ENCODE data around the gene TTN.

The TTN gene

DNA sequence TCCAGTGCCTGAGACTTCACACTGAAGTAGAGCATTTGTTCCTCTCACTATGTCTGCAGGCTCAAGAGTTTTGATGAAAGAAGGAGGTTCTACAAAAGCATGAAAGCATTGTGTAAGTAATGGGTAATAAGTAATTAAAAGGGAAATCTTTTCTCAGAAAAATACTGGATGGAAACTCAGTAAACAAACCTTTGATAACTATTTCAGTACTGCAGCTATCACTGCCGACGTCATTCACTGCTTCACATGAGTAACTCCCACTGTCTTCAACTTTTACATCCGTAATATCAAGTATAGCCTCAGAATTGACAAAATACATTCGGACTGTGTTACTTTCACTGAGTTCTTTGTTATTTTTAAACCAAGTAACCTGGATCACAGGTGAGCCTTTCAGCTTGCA, 72.7 kb downstream of the TTN start:
- no peak for DNase-seq (ENCODE audit: low read depth, low spot score)

DNA sequence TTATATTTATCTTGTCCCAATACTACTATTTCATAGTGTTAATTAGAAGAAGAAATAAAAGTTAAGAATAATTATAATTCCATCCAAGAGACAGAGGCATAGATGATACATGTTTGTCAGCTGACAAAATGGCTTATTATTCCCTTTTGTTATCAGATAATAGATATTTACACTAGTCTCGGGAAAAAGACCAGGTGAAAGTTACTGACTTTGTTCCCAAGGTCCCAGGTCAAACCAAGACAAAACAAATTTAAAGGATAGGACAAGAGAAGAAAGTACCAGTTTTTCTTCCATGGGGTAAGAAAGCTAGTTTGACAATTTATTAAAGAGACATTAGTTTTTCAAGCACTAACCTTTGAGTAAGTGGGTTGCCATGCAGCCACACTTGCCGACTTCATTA, 73.2 kb downstream of the TTN start:
- DNase-seq (ENCODE audit: low read depth, low spot score): no peak

DNA sequence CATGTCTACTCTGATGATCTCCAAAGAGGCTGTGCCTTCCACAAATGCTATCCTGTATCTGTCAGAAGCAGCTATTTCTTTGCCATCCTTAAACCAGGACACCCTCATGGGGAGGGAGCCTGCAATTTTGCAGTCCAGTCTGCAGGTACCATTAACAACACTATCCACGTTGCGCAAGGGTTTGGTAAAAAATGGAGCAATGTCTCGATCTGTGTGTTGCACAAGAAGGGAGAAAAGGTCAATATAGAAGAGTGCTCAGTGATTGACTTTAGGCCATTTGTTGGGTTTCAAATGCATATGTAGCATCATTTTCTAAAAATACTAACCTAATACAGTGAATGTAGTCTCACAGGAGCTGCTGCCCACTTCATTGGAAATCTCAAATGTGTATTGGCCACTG, 74.3 kb downstream of the TTN start:
- no peak for DNase-seq (ENCODE audit: low read depth, low spot score)

DNA sequence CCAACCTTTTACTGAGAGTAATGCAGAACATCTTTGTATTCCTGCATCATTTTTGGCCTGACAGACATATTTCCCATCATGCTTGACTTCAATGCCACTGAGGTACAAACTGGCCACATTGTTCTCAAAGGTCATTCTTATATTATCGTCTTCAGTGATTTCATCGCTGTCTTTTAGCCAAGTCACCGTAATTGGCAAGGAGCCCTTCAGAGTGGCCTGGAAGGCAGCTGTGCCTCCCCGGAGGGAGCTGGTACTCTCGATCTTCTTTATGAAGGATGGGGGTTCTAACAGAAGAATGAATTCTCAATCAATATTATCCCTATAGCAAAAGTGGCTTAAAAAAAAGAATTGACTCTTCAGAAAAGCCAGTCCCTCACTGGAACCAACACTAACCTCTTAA, 75.9 kb downstream of the TTN start:
- no peak for DNase-seq (ENCODE audit: low read depth, low spot score)

DNA sequence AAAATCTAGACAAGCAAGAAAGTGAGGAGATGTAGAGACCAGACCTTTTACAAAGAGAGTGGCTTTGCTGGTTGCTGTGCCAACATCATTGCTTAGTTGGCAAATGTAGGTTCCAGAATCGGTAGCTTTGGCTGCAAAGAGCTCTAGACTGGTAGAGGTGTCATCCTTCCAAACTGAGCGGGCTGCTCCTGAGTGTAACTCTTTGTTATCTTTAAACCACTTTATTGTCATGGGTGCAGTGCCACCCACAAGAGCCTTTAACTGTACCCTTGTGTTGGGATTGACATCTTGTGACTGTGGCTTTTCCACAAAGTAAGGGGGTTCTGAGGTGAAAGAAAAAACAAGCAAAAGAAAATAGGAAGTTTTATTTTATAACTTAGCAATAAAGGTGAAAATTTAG, 77.2 kb downstream of the TTN start:
- no peak for DNase-seq (ENCODE audit: low read depth, low spot score)

DNA sequence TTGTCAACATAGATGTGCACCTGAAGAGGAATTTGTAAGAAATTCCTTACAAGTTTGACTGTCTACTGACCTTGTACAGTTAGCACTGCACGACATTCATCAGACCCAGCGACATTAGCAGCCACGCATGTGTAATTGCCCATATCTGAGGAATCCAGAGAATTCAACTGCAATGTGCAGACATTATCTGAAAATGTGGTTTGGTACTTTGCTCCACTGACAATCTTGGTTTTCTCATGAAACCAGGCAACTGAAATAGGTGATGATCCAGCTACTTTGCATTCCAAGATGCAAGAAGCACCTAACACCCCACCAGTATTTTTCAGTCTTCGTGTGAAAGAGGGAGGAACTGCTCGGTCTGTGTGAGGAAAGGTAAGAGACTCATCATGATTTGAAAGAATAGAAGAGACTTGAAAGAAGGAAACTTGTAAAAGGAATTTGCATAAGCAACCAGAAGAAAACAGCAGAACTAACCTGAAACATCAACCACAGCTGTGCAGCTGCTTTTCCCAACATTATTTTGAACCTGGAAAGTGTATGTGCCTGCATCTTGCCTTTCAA, 83.4 kb downstream of the TTN start:
- peak; percentile 31 for DNase-seq (ENCODE audit: low read depth, low spot score)

DNA sequence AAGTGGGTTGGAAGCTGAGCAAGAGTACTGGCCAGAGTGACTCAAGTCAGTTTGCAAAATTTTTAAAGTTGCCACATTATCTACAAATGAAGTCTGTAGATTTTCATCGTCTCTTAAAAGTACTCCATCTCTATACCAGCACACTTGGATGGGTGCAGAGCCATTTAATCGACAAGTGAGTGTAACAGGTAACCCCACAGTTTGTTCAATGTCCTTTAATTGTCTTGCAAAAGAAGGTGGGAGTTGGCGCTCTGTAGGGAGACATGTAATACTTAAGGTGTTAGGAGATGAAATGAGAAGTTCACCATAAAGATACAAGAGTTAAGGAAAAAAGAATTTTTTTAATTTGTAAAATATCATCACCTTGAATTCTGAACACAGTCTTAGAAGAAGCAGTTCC, 84.9 kb downstream of the TTN start:
- DNase-seq (ENCODE audit: low read depth, low spot score): no peak

DNA sequence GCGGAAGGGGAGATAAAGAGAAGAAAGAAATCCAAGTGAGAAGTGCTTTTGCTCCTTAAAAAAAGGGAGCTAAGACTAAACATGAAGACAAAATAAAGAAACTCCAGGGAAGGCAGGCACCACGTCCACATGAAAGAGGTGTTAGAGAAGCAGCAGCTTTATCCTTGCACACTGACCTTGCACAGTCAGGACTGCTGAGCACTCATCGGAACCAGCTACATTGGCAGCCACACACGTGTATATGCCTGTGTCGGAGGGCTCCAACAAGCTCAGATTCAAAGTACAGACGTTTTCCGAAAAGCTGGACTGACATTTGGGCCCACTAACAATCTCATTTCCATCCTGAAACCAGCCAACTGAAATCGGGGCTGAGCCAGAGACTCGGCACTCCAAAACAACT, 88.2 kb downstream of the TTN start:
- no peak for DNase-seq (ENCODE audit: low read depth, low spot score)

DNA sequence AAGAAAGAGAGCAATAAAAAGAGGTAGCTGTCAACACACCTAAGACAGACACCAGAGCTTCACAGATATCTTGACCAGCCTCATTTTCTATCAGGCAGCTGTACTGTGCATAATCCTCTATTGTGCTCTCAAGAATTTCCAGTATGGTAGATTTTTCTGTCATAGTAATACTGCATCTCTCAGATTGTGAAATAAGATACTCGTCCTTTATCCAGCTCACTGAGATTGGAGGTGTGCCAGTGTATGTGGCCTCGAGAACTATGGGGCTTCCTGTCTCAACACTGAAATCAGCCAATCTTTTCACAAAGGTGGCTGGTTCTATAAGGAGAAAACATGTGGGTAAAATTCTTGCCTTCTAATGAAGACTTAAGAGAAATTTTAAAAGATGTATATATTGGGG, 88.9 kb downstream of the TTN start:
- peak; percentile 4 for DNase-seq (ENCODE audit: low read depth, low spot score)

DNA sequence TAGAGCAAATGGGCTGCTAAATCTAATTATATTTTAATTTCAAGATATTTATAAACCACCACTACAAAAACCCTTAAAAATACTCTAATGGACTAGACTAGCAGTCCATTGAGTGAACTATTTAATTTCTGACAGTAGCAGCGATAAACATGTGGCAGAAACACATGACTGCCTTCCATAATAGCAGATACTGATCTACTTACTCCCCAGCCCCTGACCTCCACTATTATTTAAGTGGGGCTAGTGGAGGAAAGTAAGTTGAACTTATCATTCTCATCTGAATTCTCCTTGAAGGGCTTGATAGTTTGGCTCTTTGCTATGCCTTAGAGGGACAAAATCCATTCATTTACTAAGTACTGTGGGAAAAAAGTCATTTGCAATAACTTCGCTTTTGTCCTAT, 90.8 kb downstream of the TTN start:
- no peak for DNase-seq (ENCODE audit: low read depth, low spot score)

DNA sequence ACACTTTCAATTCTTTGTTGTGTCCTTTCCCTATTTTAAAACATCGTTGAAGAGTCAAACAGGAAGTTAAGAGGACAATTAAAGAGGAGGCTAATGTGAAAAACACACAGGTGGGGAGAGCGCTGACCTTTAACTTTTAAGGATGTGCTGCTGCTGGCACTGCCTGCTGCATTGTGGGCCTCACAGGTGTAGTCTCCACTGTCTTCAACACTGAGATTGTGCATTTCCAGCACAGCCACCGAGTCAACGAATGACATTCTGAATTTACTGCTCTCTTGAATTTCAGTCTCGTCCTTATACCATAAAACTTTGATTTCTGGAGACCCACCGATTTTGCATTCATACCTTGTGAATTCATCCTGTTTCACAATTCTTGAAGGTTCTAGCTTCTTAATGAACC, 91.9 kb downstream of the TTN start:
- no peak for DNase-seq (ENCODE audit: low read depth, low spot score)

DNA sequence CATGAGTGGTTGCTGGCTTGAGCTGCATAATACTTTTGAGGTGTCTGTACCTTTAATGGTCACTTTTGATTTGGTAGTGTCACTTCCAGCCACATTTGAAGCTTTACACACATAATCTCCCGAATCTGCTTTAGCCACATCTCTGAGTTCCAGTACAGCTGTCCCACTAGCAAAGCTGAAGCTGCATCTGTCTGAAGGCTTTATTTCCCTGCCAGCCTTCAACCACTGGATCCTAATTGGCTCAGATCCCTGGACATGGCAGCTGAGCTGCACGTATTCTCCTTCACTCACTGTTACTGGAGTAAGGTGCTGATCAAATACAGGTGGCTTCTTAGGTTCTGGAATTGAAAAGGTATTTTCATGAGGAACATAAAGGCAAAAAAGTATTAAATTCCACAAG, 99.7 kb downstream of the TTN start:
- no peak for DNase-seq (ENCODE audit: low read depth, low spot score)

DNA sequence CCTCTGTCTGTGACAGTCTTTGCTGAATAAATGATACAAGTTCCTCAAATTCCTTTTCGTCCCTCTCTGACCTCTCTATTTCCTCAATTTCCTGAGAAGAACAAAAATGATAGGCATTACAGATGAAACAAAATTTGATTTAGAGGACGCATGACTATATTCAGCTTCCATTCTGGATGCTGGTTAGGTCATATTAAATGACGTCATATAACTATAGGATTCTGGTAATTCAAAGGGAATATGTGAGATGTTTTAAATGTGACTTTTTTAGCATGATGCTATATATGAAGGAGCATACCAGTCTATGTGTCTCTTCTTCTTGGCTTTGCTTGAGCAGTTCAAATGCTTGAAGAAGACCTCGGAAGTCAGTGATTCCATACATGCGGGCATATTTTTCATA, 102.3 kb downstream of the TTN start:
- DNase-seq (ENCODE audit: low read depth, low spot score): no peak

DNA sequence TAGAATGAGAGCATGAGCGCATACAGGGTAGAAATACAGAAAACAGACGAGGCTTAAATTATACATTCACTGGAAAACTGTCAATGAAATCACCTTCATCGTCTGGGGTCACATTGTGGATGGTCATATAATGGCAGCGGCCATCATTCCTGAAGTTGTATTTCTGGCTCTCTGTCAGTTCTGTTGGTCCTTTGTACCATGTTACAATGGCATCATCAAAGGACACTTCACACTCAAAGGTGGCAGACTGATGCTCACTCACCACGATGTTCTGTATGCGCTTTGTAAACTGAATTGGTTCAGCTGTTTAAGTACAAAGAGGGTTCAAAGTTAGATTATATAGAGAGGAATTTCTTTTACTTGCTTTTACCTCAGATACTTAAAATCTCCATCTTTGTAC, 104.9 kb downstream of the TTN start:
- DNase-seq (ENCODE audit: low read depth, low spot score): no peak

DNA sequence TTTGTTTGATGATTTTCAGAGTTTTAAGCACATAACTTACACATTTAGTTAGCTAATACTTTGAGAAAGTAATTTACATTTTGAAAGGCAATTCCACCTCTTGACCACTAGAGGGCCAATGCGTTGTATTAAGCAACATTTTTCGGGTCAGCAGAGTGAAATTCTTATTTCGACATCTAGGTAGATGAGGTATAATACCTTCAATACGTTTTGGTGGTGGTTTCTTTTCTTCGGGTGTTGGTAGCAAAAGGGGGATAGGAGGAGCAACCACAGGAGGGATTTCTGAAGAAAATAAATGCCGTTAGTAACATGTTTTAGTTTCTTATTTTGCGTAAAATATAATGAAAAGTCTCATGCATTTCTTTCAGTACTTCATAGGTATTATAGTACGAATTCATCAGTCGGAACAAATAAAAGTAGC, 106.3 kb downstream of the TTN start:
- peak; percentile 16 for DNase-seq (ENCODE audit: low read depth, low spot score)

DNA sequence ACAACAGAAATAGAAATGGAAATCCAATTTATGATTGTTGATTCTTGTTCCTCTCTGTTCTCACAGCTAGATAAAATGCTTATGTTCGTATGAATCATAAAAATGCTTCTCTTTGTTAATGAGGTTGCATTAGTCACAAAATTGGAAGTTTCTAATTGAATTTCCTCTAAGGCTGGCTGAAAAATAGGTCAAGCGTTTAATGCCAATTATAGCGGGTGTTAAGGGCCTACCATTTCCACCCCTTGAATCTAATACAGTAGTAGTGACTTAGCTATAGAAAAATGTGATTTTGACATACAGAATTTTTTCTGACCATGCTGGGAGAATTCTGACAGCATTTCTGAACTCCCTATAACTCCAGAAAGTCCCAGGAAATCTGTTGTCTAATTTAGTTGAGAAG, 107.1 kb downstream of the TTN start:
- DNase-seq (ENCODE audit: low read depth, low spot score): no peak

DNA sequence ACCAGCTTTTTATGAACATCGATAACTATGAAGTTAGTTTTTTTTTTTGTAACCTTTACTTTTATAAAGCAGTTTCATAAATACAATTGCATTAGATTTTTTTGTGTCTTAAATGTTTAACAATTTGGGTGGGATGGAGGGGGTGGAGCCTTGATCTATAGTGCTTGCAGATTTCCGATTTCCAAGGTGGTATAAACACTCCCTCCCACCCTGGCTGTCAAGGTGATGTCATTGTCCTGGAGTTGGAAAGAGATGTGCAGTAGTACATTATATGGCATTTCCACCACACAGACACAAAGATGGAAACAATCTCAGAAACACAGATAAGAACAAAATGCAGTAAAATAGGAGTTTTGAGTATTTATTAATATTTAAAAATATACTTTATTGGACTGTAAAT, 114.4 kb downstream of the TTN start:
- DNase-seq (ENCODE audit: low read depth, low spot score): no peak

DNA sequence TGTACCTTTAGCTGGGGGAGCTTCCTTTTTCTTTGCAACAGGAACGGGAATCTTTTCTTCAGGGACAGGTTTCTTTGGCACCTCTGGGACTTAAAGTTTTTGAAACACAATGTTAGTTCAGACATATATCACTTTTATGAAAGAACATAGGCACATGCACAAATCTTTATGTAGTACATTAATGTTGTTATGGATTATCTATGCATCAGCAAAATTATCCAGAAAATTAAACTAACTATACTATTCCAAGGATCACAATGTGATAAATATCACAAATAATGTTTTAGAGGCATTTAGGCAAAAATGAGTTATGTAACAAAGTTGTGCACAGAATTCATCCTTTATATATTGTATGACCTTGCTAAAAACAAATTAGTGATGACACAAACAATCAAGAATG, 117.4 kb downstream of the TTN start:
- DNase-seq (ENCODE audit: low read depth, low spot score): no peak

DNA sequence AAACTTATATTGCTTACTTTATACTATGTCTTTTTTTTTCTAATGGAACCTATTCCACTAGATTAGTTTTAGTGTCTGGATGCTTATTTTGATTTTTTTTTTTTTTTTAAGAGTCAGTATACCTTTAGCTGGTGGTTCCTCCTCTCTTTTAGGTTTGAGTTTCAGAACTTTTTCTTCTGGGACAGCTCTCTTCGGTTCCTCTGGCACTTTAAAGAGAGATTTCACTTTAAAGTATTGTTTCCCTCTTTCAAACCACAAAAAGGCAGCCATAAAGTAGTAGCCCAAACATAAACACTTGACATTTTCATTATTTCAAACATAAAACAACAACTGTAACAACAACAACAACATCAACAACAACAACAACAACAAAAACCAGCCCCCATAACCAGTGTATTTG, 123.3 kb downstream of the TTN start:
- DNase-seq (ENCODE audit: low read depth, low spot score): no peak

DNA sequence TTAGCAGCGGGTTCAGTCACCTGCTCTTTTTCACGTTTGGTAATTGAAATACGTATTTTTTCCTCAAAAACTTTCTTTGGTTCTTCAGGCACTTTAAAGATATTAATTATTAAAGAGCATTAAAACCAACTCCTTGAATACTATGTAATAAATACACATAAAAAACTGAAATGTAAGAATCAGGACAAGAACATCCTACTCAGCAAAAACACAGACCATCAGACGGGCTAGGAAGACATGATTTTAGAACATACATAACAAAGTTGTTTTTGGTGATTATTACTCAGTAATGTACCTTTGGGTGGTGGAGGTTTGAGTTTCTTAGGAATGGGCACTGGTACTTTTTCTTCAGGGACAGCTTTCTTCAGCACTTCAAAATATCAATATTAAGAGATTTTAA, 126.1 kb downstream of the TTN start:
- no peak for DNase-seq (ENCODE audit: low read depth, low spot score)

DNA sequence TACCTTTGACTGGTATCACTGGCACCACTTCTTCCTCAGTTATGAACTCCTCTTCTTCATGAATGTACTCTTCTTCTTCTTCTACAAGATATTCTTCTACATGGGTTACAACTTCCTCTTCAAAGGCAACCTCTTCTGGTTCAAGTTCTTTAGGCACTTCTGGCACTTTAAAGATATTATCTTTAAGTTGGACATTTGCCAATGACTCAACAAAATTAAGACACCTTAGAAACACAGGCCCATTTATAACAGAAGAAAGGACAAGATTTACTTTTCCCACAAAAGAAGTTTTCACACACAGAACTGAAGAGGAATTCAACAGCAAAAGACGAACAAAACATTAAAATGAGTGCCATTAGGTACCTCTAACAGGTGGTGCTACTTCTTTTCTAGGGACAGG, 127.3 kb downstream of the TTN start:
- no peak for DNase-seq (ENCODE audit: low read depth, low spot score)

DNA sequence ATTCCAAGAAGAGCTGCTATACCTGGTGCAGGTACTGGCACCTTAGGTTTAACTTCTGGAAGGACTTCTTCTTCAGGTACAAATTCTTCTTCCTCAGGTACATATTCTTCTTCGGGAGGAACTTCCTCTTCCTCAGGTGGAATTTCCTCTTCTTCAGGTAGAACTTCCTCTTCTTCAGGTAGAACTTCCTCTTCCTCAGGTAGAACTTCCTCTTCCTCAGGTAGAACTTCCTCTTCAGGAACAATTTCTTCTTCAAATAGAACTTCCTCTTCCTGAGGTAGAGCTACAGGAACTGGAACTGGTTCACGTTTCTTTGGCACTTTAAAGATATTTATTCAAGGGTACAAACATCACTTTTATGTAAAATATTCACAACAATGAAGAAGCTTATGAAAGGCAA, 129.6 kb downstream of the TTN start:
- DNase-seq (ENCODE audit: low read depth, low spot score): no peak

DNA sequence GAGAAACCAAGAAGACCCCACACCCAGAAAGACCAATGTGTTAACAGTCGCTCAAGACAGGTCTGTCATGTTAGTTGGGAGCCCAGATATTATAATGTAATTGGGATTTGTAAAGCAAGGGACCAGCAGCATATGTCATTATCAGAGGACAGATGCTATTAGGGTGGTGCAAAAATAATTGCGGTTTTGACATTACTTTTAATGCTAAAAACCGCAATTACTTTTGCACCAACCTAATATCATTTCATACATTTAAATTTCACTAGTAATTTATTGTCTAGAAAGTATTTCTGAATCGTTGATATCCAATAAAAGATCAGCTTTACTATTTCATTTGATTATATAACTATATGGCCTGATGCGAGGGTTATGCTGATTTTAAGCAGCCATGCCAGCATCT, 131.2 kb downstream of the TTN start:
- DNase-seq (ENCODE audit: low read depth, low spot score): no peak

DNA sequence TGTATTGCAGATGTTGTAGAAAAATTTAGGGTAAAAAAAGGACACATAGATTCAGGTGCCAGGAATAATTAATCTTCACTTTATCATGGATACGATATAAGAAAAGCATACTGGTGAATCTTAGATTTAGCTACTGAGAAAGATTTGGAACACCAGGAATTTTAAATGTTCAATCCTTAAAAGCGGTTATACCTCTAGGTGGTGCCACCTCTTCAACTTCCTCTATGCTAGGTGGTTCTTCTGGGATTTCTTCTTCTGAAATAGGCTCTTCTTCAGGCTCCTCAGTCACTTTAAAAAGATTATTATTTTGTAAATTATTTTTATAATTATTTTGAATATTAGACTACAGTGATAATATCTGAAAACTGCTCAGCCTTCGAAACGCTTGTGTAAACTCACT, 133.1 kb downstream of the TTN start:
- DNase-seq (ENCODE audit: low read depth, low spot score): no peak

DNA sequence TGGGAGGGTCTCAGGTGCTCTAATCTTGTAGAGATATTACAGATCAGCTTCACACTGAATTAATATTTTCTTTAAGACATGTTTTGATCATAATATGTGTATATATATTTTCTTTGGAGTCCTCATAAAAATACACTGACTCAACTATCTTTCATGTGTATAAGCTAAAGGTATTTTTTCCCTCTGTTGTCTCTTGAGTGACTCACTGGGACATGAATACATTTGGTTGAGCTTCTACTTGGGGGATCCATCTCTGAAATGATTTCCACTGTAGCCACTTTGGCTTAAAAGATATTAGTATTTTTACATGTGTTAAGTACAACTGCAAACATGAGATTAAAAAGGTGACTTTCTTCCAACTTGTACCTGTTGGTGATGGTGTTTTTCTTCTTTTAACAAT, 140.8 kb downstream of the TTN start:
- no peak for DNase-seq (ENCODE audit: low read depth, low spot score)

Data from astrocyte of the hippocampus (primary cell).